NCI-H2196 (cell line): Measurements from ENCODE around the gene S100A10.
A peak's percentile ranks its signal among the peaks of the same experiment; 100 is the strongest.

Source experiments
- DNase-seq: peaks from one replicate; lab custom pipeline; 2025; ENCODE audit not compliant: unreplicated experiment; lab: John Stamatoyannopoulos, UW

Gene S100A10, protein sequence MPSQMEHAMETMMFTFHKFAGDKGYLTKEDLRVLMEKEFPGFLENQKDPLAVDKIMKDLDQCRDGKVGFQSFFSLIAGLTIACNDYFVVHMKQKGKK

DNA sequence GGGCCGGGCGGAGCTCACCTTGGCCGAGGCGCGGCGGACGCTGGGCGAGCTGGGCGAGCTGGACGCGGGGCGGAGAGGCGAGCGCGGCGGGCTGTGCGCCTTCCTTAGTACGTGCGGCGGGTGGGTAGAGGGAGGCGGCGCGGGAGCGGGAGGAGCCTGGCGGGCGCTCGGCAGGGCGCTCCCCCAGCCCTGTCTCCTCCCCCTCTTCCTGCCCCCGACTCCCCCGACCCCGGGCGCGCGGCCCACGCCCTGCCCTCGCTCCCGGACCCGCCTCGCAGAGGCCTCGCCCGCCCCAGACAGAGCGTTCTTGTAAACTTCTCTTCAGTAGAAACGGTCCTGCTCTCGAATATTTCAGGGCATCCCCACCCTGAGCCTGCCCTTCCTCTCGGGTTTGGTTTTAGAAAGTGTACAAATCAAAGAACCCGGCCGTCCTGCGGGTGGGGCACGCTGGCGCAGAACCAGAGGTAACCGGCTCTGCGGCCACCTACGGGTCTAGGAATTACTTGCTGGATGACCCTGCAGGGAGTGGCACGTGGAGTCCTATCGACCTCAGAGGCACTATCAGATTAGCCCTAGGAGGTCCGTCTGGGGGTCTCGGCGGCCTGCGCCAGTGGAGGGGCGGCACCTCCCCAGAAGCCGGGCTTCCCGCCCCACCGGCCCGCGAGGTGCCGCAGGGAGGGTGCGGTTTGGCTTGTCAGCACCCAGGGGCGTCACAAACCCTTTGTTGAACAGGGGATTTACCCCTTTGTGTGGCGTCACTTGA lies at the start of gene S100A10:
Gene S100A10 (minus strand): TSS at position 126 of the 763 bp plus-strand sequence. CDS start 7,629 bp downstream, outside the sequence.
- no peak for DNase-seq

DNA sequence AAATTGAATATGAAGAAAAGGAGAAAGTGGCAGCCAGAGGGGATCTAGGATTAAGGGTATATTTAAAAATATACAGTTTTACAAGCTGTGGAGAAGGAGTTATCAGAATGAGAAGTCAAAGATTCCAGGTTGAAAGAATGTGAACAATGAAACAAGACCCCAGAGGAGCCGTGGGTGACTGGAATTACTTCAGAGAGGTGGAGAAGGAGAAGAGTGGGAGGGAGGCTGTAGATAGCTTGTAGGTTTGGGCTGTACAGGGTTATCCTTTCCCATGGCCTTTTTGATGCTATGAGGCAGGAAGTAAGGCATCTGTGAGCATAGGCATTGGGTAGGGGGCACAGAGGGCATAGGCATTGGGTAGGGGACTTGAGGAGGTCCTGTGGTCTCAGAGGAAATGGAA lies 48.4 kb upstream of the S100A10 start:
- no peak for DNase-seq

DNA sequence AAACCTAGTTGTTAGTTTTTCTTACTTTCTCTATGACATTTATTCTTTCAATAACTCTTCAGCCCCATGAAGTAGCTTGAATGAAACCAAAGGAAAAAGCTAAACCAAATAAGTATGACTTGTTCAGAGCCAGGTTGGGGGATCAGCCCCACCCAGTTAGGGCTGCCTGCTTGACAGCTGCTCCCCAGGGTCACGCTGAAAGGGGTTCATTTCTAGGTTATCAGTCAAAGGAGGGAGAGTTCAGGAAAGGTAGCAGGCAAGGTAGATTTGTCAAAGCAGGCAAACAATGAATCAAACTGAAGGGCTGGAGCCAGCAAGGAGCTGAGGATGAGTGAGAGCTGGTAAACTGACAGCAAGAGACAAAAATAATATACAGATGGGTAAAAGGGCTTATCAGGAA lies 46.2 kb upstream of the S100A10 start:
- DNase-seq = no peak

DNA sequence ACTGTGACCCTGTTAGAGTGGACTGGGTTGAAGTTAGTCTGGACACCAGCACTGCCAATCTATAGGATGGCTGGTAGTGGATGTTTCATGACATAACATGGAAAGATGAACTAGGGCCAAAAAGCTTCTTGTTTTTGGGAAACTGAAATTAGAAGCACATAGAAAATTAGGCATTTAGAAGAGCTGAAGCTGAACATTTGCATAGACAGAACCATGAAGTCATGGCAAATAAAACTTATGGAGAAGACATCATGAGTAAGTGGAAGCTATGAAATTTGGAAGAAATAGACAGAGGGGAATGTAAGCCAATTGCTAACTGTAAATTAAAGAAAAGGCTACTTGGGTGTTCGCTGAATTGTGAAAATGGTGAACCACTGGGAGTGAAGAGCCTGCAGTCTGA lies 45.8 kb upstream of the S100A10 start:
- no peak for DNase-seq

DNA sequence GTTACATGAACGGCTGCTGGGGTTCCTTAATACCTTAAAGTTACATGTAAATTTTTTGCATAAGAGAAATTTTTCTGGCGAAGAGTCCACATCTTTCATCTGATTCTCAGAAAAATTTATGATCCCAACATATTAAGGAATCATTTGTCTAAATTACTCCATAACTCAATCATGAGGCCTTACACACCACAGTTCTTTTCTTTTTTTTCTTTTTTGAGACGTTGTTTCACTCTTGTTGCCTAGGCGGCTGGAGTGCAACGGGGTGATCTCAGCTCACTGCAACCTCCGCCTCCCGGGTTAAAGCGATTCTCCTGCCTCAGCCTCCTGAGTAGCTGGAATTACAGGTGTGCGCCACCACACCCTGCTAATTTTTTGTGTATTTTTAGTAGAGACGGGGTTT lies 45.2 kb upstream of the S100A10 start:
- no peak for DNase-seq

GRCh38 chr1:152036267-152037216 lies 42.9 kb upstream of the S100A10 start, which contains the start of gene S100A11:
TSS of gene S100A11 (minus strand) at chr1:152037004. CDS start at chr1:152036915, 89 bp downstream.
- DNase-seq = no peak

DNA sequence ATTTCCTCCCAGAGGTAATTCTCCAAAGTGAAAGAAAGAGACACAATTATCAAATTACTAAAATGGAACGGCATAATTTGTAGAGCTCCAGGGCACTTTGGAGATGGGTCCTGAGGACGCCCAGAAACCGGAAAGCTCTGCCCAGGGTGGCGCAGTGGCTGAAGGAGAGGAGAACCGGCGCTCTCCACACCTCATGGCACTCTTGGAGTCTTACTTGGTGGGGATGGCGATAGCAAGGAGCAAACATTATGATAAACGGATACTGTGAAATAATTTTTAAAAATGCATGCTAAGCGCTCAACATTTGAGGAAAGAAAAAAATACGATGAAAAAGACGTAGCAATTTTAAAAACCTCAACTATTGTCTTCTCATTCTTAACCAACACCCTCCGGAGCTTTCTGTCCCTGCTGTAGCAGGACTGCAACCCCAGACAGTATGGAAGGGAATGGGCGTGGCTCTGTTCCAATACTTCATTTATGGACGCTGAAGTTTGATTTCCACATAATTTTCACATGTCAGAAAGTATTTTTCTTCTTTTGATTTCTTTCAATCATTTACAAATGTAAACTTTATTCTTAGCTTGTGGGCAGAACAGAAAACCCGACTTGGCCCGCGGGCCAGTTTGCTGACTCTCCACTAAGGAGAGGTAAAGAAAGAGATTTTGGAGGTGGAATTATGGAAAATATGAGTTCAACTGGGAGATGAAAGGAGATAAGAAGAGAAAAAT lies 42.0 kb upstream of the S100A10 start:
- no peak for DNase-seq

GRCh38 chr1:152034654-152035538 lies 41.2 kb upstream of the S100A10 start:
- peak; percentile 51 for DNase-seq

DNA sequence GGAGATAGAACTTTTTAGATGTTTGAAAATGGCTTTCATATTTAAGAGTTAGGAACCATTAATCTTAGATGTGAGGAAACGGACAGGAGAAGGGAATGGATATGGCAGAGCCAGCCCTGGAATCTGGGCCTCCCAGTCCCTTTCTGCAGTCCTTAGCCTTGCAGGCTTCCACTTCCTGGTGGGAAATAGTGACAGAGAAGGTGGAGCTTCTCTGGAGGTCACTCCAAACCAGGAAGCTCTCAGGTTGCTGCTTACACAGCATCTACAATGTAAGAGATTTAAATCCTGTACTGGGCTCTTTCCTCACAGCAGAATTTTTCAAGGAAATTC lies 40.6 kb upstream of the S100A10 start:
- DNase-seq = peak; percentile 51

GRCh38 chr1:152029929-152030211 lies 36.2 kb upstream of the S100A10 start:
- DNase-seq = no peak

- DNase-seq = no peak
Observed at GRCh38 chr1:152029144-152029928, 35.7 kb upstream of the S100A10 start.

DNA sequence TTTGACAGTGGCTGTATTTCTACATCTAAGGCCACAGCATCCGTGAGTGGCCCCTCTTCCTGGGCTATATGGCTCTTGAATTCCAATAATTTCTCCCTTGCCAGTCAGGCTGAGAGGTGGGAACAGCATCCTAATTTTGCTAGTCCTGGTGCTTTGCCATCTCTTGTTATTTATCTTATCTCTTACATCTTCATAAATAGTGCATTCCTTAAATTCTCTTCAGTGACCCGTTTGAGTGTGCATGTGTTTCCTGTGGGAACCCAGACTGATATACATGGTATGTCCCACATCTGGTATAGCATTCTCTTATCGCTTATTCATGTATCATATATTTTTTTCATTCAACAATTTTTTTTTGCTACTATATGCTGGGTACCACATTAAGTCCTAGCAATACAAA lies 33.2 kb upstream of the S100A10 start:
- no peak for DNase-seq

DNA sequence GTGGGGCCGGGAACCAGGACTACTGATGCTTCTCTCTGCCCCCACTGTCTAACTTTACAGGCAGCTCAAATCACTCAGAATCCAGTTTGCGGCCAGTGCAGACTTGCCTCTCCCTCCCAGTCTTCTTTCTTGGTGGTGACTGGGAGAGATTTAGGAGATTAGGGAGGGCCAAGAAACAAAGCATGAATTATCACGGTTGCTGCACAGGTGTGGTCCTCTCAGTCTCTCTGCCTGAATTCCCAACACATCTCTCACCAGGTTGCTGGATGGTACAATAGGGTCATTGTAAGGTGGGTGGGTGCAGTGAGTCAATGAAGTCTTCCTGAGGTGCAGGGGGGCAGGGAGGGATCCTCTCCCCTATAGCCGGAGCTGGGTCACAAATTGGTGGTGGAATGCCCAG lies 30.6 kb upstream of the S100A10 start:
- DNase-seq = no peak

DNA sequence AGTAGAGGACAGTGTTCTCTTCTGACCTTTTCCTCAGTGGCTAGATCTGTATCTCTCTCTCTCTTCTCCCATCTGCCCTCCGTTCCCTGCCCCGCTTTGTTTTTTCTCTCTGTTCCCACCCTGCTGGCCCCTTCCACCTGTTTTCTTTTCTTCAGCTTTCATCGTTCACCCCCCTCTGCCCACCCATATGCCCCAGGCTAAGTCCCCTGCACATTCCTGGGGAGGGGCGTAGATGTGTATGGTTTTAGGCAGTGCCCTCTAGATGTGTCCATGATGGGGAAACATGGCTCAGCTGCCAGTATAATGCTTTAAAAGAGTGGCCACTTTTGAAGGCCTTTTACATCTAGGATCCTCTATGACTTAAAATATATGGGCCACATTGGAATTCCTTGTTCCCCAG lies 29.6 kb upstream of the S100A10 start:
- no peak for DNase-seq

- no peak for DNase-seq
Observed at GRCh38 chr1:152022474-152022873, 28.8 kb upstream of the S100A10 start.

DNA sequence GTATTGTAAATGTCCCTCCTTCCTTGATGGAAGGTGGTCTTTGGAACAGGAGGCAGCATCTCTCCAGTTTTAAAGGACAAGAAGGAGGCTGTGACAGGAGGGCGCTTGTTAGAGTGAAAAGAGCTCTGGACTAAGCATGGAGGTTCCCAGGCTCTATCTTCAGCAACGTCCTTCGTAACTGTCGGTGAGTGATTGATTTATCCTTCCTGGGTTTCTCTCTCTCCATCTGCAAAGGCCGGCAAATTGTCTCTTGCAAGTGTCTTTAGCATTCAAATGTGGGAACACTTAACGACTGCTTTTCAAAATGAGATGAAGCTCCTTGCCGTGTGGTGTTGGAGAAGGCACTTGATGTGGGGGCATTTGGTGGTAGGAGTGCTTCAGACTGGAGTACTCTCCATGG lies 27.9 kb upstream of the S100A10 start:
- DNase-seq = no peak

GRCh38 chr1:152020849-152021248 lies 27.2 kb upstream of the S100A10 start:
- DNase-seq = no peak

- DNase-seq = no peak
Observed at GRCh38 chr1:152018537-152018936, 24.9 kb upstream of the S100A10 start.

GRCh38 chr1:152015766-152016165 lies 22.1 kb upstream of the S100A10 start:
- DNase-seq = no peak

- DNase-seq = no peak
Observed at GRCh38 chr1:152014943-152015342, 21.3 kb upstream of the S100A10 start.
